GM20431 (cell line): ENCODE data around the gene SLC19A1.

Source experiments
- in situ Hi-C: fragments of 300-500 bp; cut with MseI, MboI; formaldehyde crosslinking; loops from one replicate; pipeline ENCODE4 v1.15.0; 2020; ENCODE audit warnings: low sequenced_read_pairs; ENCODE audit not compliant: unreplicated experiment

Gene SLC19A1

GRCh38 chr21:45522986-45523385 is 19.3 kb downstream of the SLC19A1 start:
- in situ Hi-C loops: no loop called here

GRCh38 chr21:45522381-45522780 is 19.9 kb downstream of the SLC19A1 start:
- in situ Hi-C loops: no loop called here

DNA sequence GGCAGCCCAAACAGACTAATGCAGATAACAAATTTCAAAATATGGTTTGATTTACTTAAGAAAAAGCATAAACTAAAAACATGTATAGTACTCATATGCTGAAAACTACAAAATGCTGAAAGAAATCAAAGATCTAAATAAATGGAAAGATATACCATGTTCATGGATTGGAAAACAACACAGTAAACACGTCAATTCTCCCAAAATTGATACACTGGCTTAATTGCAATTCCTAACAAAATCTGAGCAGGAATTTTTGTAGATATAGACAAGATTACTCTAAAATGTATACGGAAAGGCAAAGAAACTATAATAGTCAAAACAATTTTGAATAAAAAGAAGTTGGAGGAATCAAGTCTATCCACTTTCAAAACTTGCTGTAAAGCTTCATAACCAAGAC is 21.0 kb downstream of the SLC19A1 start:
- in situ Hi-C loops: no loop called here

DNA sequence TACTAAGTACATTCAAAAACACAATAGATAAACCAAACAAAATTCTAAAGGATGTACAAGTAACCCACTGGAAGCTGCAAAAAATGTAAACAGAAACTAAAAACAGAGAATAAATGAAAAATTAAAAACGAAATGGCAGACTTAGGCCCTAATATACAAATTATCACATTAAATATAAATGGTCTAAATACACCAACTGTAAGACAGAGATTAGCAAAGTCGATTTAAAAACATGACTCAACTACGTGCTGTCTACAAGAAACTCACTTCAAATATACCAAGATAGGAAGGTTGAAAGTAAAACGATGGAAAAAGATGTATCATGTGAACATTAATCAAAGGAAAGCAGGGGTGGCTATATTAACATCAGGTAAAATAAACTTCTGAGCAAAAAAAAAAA is 23.1 kb downstream of the SLC19A1 start:
- in situ Hi-C loops: no loop called here

DNA sequence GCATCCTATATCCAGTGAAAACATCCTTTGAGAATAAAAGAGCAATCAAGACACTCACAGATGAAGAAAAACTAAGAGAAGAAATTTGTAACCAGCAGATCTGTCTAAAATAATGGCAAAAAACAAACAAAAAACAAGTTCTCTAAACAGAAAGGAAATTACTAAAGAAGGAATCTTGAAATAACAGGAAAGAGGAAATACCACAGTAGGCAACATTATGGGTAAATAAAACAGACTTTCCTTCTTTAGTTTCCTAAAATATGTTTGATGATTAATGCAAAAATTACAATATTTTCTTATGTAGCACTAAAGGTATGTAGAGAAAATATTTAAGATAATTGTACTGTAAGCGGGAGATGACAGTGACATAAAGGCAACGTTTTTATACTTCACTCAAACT is 23.5 kb downstream of the SLC19A1 start:
- in situ Hi-C loops: no loop called here

DNA sequence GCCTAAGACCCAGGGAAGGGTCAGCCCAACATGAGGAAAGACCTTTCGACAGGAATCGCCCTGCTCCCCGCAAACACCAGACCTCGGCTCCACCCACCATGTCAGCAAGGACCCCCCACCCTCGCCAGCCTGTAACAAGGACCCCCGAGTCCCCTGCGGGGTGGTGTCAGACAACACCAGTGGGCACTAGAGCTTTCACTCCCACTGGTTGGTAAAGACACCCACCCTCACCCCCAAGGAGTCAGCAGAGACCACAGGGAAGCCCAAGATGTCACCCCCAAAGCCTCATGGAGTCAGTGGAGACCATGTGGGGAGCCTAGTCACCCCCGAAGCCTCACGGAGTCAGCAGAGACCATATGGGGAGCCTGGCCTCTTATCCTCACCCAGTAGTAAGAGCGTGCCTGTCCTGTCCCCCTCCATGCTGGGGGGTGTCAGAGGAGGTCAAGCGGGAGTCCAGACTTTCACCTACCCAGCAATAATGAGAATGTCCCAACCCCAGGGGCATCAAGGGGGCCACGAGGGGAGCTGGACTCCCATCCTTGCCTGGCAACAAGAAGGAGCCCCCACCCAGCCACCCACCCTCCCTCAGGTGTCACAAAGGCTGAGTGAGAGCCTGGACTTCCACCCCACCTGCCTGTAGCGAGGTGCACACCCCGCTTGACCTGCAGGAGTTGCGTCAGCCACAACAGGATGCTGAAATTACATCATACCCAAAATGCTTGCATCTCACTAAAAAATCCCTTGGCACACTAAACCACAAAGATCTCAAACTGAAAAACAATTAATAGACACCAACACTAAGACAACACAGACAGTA is 24.8 kb downstream of the SLC19A1 start:
- in situ Hi-C loops: no loop called here

DNA sequence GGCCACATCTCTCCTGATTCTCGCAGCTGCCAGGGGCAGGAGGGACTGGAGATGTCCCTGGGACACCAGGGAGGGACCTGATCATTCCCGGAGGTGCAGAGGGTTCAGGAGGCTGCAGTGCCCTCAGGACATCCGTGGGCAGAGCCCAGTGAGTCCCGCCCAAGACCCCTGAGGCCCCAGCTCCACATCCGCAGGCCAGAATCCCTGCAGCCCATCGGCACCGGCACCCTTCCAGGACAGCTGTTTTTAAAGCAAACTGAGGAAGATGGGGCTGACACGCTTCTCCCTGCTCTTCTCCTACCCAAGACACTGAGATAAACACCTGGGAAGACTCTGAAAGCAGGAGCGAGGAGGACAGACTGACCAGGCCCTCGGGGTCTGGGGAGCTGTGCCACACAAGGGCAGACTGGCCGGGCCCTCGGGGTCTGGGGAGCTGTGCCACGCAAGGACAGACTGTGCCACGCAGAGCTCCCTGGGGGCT is 25.5 kb downstream of the SLC19A1 start:
- in situ Hi-C loops: no loop called here

GRCh38 chr21:45516071-45516670 is 26.1 kb downstream of the SLC19A1 start:
- in situ Hi-C loops: no loop called here

DNA sequence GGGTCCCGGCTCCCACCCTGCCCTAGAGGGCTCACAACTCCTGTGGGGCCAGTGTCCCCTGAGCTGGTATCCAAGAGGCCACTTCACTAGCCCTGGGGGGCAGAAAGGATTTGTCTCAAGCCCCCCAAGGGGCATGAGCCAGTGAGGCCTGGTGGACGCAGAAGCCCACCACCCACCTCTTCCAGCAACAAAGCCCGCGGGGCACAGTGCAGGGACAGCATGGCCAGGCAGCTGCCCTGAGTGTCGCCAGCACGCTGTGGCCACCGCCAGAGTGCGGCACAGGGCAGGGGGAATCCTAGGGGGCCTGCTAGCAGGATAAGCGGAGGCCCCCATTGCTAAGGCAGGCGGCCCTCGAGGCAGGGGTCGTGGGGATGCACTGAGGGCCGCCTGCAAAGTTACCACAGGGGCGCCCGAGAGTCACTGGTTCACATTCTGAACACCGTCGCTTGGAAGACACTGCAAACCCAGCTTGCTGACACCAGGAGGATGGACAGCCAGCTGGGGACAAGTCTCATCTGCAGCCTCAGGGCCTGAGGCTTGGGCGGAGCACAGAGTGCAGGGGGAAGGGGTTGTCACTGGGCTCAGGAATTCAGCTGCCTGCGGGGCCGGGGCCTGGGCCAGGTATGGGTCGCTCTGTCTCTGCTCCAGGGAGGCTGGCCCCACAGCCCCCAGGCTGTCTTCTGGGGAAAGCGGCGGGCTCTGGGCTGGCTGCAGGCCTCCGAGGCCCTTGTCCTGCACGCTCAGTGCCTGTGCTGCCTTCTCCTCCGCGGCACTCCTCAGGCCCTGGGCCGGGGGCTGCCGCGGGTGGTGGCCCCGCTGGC is 26.8 kb downstream of the SLC19A1 start:
- in situ Hi-C loops: no loop called here

DNA sequence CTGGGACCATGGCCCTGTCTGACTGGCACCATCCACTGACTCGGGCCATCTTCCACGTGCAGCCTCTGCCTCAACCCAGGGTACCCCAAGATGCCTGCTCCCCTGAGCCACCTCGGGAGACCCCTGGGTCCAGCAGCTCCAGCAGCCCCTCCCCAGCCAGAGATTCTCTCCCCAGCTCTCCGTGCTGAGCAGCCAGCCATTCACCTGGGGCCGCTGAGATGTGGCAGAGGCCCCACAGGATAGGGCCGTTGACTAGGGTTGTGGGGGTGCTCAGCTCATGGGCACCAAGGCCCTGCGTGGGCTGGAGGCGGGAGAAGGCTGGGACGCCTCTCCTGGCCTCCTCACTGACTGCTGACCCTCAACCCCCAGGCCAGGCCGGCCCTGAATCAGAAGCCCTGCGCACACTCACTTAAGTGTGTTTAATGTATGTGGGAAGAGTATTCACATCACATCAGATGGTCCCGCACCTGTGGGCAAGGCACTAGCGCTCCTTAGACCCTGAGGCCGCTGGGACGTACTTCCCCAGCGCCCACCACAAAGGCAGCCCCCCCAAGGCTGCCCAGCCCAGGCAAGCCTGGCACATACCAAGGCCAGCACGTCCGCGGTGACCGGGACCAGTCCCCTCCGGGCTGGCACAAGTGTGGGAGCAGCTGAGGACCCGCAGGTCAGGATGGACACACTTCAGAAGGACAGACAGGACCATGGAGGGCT is 27.8 kb downstream of the SLC19A1 start:
- in situ Hi-C loops: no loop called here

- in situ Hi-C loops: no loop called here
These were observed 28.4 kb downstream of the SLC19A1 start for GRCh38 chr21:45513741-45514310.

- in situ Hi-C loops: no loop called here
These were observed 29.1 kb downstream of the SLC19A1 start for GRCh38 chr21:45513003-45513717.

DNA sequence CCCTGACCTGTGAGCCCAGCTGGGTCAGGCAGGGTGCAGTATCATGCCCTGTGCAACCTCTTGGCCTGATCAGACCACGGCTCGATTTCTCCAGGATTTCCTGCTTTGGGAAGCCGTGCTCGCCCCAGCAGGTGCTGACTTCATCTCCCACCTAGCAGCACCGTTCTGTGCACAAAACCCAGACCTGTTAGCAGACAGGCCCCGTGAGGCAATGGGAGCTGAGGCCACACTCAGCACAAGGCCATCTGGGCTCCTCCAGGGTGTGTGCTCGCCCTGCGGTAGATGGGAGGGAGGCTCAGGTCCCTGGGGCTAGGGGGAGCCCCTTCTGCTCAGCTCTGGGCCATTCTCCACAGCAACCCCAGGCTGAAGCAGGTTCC is 29.6 kb downstream of the SLC19A1 start:
- in situ Hi-C loops: no loop called here

- in situ Hi-C loops: no loop called here
These were observed 30.4 kb downstream of the SLC19A1 start for GRCh38 chr21:45511661-45512431.

DNA sequence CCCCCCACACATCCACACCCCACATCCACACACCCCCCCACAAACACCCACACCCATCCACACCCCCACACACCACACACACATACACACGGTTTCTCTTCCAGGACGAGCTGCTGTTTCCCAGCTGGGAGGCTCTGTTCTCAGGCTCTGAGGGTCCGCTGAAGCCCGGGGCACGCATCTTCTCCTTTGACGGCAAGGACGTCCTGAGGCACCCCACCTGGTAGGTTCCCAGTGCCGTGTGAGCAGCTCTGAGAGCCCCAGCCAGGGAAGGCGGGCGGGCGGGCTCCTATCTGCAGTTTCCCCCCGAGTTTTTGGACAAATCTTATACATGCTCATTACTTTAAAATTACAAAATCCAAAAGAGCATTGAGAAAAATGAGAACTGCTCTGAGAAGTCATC is 31.2 kb downstream of the SLC19A1 start:
- in situ Hi-C loops: no loop called here

DNA sequence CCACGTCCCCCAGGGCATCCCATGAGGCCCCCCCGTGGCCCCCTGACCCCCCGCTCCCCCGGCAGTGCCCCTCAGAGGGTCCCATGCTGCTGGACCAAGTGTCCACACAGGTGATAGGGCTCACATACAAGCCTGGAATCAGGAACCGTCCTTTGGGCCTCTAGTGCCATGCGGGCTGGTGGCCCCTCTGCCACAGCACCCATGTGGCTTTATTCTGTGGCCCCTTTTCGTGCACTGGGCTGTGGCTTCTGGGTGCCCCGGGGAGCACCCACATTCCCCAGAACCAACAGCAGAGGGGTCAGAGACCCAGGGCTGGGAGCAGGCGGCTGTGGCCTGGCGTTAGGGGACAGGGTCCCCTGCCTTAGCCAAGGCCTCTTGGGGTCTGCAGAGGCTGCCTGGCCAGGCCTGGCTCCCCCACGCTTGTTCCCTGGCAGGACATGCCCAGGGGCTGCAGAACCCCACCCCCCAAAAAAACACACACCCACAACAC is 31.7 kb downstream of the SLC19A1 start:
- in situ Hi-C loops: no loop called here

DNA sequence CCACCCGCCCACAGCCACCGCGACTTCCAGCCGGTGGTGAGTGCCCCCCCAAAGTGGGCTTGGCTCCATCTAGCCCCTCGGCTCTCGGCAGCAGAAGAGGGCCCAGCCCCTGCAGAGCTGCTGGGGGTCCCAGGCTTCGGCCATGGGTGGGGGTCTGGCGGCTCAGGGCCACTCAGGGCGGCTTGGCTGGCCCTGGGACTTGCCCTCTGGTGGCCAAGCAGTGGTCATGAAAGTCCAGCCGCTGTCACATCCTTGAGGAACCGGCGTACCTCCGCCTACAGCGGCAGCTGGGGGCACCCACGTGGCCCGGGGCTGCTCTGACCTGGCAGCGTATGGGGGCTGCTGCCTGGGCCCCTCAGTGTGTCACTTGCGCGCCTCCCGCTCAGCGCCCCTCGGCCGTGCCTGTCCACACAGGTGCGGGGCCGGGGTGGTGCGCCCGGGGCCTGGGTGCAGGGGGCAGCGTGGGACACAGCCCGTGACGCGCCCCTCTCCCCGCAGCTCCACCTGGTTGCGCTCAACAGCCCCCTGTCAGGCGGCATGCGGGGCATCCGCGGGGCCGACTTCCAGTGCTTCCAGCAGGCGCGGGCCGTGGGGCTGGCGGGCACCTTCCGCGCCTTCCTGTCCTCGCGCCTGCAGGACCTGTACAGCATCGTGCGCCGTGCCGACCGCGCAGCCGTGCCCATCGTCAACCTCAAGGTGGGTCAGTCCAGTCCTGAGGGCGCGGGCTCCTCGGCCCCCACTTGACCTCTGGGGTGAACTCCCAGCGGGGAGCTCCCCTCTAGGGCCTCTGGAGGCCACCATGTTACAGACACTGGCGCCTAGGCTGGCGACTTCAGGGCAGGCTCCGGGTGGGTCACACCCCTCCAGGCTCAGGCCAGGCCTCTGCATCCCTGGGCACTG is 32.4 kb downstream of the SLC19A1 start:
- in situ Hi-C loops: no loop called here
